Activated naive CD4-positive, alpha-beta T cell treated with anti-CD3 and anti-CD28 coated beads, Interleukin-2, amount 50 U/mL, for 72 hours (primary cell): ENCODE results near the gene GTSE1. TPM values are rescaled to one million over a fixed set of nuclear protein-coding genes. Genes with fewer than 3 reads are reported as not detected.
"Not testable (repeated sequence)": the region's sequence is repeated elsewhere in the genome, so short reads cannot be mapped to it uniquely, and the experiment has no call there.

ENCODE experiments used
- ATAC-seq, 2 donors: fragments of 150-1000 bp; cut with Tn5 transposase; 2 replicates each; pipeline ENCODE4 v1.10.0; 2021; ENCODE audit warnings: mild to moderate bottlenecking in 2 of 2, moderate library complexity in 2 of 2
- DNase-seq, 2 donors: peaks; one replicate each; pipeline ENCODE4 v3.0.0; 2021 to 2022; ENCODE audit warnings: low spot score in 2 of 2
- H3K27ac Mint-ChIP-seq, 2 donors: one replicate each; pipeline ENCODE4 v1.8.0; 2022; ENCODE audit warnings: mild to moderate bottlenecking in 2 of 2, mixed read lengths in 2 of 2
- H3K36me3 Mint-ChIP-seq, 2 donors: one replicate each; pipeline ENCODE4 v1.8.0; 2022; ENCODE audit warnings: mixed read lengths in 2 of 2
- H3K9me3 Mint-ChIP-seq, 2 donors: one replicate each; pipeline ENCODE4 v1.8.0; 2022; ENCODE audit warnings: mixed read lengths in 2 of 2
- total RNA-seq, 2 donors: library from RNA; stranded (reverse); gene quantifications; one replicate each; pipeline ENCODE4 v1.2.3, GENCODE V29; 2022

Gene GTSE1, protein sequence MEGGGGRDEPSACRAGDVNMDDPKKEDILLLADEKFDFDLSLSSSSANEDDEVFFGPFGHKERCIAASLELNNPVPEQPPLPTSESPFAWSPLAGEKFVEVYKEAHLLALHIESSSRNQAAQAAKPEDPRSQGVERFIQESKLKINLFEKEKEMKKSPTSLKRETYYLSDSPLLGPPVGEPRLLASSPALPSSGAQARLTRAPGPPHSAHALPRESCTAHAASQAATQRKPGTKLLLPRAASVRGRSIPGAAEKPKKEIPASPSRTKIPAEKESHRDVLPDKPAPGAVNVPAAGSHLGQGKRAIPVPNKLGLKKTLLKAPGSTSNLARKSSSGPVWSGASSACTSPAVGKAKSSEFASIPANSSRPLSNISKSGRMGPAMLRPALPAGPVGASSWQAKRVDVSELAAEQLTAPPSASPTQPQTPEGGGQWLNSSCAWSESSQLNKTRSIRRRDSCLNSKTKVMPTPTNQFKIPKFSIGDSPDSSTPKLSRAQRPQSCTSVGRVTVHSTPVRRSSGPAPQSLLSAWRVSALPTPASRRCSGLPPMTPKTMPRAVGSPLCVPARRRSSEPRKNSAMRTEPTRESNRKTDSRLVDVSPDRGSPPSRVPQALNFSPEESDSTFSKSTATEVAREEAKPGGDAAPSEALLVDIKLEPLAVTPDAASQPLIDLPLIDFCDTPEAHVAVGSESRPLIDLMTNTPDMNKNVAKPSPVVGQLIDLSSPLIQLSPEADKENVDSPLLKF
- total RNA-seq, result 10 to 100 TPM; 53.1 to 56.1 TPM

DNA sequence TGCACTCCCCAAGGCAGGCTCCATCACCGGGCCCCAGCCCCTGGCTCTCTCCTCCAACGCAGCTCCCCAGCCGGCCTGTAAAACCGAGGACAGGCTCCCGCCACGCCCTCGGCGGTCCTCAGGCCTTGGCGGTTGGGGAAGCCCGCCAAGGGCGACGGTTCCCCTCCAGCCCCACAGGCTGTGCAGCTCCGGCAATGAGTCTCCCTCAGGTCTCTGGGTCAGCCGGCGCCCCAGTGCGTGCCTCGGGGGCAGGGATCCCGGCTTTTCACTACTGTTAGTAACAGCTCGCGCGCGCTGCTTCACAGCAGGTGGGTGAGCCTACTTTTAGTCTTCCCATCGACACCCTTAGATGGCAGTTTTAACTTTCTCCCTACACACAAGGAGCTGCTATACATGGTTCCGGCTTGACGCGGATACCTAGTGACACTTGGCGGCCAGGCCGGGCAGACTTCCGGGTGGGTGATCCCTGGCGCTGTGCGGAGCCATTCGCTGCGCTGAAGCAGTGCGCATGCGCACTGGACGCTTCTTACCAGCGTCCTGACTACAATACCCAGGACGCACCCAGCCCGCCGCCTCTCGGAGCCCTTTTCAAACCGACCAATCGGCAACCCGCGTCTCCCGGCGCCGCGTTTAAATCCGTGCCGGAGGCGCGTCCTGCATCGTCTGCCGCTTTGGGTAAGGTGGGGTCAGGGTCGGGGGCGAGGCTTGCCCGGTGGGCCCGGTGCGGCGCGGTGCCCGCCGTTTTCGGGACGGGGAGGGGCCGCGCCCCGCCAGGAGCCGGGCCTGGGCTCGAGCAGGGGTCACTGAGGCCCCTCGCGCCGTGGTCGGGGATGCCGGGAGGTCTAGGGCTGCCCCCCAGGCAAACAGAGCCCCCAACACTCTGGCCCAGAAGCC lies at the start of gene GTSE1:
GTSE1 (plus strand) TSS at position 614 of the 894 bp plus-strand sequence. CDS start 531 bp downstream, outside the sequence.
- Mint-ChIP-seq H3K9me3 (no peaks in the 10 kb centered on the region), H3K36me3 (peaks cover 43 to 45% of the 10 kb centered on the region in 2 donors), H3K27ac (peak within 1 kb of the TSS; percentile 90 to 98)
- ATAC-seq (peak; percentile 97 to 98), DNase-seq (peak; percentile 94 to 97)

DNA sequence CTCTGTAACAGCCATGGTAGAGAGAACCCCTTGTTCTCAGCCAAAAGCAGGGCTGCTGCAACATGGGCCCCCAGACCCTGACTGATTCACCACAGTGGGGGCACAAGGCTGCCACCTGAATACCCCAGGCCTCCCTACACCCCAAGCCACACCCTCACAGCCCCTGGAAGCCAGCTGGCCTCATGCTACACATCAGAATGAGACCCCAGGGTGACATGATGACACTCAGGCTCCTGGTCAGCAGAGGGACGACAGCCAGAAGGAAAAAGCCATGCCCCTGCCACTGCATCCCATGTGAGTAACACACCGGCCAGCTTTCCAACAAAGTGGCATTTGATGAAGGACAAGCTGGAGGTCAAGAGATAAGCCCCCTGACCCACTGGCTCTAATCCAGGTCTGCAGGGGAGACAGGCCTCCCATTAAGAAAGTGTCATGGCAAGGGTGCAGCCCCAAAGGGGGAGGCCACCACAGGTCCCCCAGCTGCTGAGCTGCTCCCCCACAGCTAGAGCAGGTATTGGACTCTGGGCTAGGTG lies 49.2 kb upstream of the GTSE1 start:
- H3K9me3 Mint-ChIP-seq, result no peaks in the 10 kb centered on the region
- H3K27ac Mint-ChIP-seq, result no peak overlapping the region
- DNase-seq, result no peak
- ATAC-seq, result no peak
- peaks cover 8 to 10% of the 10 kb centered on the region in 2 donors for H3K36me3 Mint-ChIP-seq

DNA sequence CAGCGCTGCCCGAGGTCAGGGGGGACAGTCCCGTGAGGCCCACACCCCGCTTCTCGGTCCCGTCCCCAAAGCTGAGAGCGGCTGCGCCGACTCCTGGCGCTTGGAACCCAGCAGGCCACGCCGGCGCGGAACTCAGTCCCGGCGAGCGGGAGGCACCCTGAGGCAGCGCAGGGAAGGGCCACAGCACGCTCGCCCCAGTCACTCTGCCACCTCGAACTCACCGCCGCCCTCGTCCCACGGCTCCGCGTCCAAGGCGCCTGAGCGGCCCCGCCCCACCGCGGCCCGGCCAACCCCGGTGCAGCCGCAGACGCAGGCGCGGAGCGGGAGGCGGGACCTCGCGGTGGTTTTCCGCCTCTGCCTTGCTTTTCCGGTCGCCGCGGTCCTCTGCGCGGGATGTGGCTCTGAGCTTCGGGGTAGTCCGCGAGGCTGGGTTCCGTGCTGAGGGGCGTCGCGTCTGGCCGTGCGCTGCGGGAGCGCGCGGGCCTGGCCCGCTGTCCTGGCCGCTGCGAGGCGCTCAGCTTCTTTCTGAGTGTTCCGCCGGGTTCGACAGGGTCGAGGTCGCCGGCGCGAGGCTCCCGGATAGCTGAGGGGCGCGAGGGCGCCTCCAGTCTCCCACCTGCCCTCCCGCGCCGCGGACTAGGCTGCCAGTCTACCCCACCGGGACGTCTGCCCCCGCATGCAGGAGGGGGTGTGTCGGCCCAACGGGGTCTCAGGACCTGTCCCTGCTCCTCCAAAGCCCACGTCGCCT lies 46.5 kb upstream of the GTSE1 start, which contains the start of gene CDPF1:
CDPF1 (minus strand) TSS at position 259 of the 748 bp plus-strand sequence. CDS start 2,009 bp downstream, outside the sequence.
- Mint-ChIP-seq H3K27ac (peak within 1 kb of the TSS; percentile 89 to 91), H3K36me3 (peaks cover 16% of the 10 kb centered on the region in 2 donors), H3K9me3 (no peaks in the 10 kb centered on the region)
- ATAC-seq (peak; percentile 95 to 96), DNase-seq (peak; percentile 92 to 94)

DNA sequence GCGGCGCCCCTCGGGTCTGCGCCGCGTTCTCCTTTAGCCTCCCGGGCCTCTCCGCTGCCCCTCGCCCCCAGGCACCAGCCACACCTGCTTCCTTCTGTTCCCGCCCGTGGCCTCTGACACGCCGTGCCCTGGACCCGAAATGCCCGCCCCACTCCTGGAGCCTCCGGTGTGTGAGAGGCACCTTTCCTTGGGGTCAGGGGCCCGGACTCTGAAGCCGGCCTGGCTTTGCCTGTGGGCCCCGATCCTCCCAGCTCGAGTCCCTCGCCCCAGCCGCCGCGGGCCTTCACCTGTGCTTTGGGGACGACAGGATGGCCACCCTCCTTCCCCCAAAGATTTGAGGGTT lies 45.9 kb upstream of the GTSE1 start:
- Mint-ChIP-seq H3K27ac (peak overlapping the region; percentile 89 to 91), H3K9me3 (no peaks in the 10 kb centered on the region), H3K36me3 (peaks cover 16% of the 10 kb centered on the region in 2 donors)
- ATAC-seq (peak in 1 of 2 donors; percentile 1), DNase-seq (no peak)

DNA sequence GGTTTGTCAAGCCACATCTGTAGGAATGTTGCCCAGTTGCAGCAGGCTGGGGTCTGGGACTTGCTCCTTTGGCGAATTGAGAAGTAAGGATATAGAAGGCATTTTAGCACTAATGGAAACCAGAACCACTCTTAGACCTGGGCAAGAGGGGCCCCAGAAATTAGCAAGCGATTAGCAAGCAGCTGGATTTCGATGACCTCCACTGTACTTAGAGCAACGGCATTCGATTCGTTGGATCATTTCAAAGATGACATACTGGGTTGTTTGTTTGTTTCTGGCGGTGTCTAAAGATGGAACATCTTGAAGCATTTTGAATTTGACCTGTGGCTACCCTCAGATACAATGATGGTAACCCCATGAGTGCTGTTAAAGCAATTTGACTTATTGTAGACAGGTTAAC lies 45.4 kb upstream of the GTSE1 start:
- ATAC-seq, result no peak
- DNase-seq, result no peak
- Mint-ChIP-seq H3K36me3 (peaks cover 16% of the 10 kb centered on the region in 2 donors), H3K9me3 (no peaks in the 10 kb centered on the region), H3K27ac (peak overlapping the region; percentile 89 to 91)

DNA sequence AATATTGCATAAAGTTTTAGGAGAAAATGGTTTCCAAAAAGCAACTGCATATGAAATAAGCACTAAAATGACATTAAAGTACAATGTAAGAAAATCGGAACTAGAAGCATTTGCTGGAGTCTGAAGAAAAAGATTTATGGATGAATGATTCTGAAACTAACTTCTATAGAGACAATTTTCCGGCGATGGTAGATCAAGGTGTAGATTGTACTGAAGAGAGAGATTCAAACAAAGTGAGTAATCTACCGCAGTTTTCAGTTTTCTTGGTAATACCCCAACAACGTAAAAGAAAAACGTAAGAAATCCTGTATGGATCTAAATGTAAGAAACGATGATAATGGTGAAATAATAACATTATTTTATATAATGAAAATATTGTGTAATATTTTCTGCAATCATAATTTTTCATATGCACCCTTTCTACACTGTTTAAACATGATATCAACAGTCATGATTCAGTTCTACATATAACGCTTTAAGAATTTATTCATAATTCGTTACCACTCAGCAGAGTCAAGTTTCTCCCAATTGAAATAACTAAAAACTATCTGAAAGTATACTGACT lies 44.8 kb upstream of the GTSE1 start:
- no peaks in the 10 kb centered on the region for H3K9me3 Mint-ChIP-seq
- no peak for ATAC-seq
- H3K27ac Mint-ChIP-seq, result peak overlapping the region in 1 of 2 donors; percentile 91

DNA sequence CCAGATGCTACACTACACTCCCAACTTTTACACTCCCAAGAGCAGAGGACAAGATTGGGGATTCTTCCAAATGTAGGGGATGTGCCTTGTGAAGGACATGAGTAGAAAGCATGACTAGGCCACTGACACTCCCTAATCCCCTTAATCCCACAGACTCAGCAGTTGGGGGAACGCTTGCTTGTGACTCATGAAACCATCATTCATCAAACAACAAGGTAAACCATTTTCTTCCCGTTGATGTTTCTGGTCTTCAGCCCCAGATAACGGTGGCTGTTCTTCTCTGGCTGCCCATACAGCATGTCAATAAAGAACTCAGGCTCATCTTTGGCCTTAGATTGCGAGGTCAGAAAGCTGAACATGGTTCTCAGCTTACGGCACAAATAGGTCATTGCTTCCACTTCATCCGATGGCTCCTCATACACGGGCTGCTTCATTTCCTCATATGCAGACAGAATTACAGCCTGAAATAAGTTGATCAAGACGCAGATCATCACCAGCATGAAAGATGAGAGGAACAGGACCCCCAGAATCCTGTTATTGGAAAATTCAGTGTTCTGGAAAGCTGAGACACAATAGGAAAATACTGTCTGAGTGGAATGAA lies 40.2 kb upstream of the GTSE1 start:
- Mint-ChIP-seq H3K9me3 (no peaks in the 10 kb centered on the region), H3K27ac (no peak overlapping the region), H3K36me3 (peaks cover 11 to 14% of the 10 kb centered on the region in 2 donors)
- no peak for ATAC-seq
- no peak for DNase-seq

More for the DNA sequence above, 44.8 kb upstream of the GTSE1 start:
- peaks cover 16% of the 10 kb centered on the region in 2 donors for H3K36me3 Mint-ChIP-seq
- DNase-seq, result no peak

DNA sequence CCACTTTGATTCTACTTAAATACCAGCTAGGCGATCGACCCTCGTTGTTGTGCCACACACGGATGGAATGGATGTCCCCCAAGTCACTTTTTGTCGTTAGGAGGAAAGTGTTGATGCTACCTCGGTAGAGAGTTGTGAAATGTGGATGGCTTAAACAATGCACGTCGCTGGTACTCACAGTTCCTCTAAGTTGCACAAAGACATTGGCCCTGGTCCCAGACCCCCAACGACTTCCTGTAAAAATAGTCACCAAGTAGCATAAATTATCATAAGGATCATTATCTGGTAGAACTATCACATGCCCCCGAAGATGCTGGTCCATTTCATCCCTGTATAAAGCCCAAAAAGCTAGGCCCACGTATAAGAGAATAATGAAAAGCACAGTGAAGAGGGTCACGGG lies 37.3 kb upstream of the GTSE1 start:
- DNase-seq, result no peak
- no peak overlapping the region for H3K27ac Mint-ChIP-seq
- peaks cover 13 to 29% of the 10 kb centered on the region in 2 donors for H3K36me3 Mint-ChIP-seq
- ATAC-seq, result no peak
- H3K9me3 Mint-ChIP-seq, result no peaks in the 10 kb centered on the region

DNA sequence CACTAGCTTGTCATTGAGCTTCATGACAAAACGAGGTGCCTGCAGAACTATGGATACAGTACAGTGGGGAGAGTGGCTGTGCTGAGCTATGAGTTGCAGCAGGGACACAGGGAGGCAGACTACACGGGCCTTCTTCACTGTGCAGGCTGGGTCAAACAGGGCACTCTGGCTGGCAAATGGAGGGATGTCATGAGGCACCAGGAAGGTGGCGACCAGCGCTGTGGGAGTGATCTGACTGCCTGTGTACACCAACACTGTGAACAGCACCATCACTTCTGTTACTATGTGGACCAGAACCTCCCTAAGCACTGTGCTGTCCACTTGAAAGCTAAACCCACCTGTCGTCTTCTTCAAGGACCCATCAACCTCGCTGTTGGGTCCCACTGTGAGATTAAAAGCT lies 36.6 kb upstream of the GTSE1 start:
- Mint-ChIP-seq H3K36me3 (peaks cover 11 to 30% of the 10 kb centered on the region in 2 donors), H3K9me3 (no peaks in the 10 kb centered on the region), H3K27ac (no peak overlapping the region)
- DNase-seq (peak in 1 of 2 donors; percentile 21), ATAC-seq (no peak)

DNA sequence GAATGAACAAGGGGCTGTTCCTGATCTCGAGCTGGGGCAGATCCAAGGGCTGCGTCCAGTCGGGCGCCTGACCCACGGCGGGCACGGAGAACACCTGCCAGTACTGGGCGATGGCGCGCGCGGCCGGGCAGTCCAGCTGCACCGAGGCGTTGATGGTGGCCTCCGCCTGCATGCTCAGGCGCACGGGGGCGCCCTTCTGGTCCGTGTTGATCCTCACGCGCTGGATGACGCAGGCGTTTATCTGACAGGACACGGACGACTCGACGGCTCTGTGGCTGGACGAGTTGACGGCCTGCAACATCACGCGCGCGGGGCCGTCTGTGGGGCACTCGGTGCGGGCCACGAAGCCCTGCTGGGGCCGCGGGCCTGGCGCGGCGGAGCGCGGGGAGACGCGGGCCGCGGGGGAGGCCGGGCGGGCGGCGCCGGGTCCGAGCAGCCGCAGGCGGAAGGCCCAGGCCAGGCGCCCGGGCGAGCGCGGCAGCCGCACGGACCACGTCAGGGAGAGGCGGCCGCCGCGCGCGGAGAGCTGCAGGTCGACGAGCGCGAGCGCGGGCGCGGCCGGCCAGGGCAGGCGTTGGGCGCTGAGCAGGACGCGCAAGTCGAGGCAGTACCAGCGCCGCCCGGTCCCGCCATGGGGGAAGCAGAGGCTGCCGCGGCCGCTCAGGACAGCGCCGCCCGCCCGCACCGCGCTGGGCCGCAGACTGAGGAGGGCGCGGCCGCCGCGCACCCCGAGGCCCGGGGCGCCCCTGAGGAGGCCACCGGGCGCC lies 34.0 kb upstream of the GTSE1 start:
- DNase-seq (peak; percentile 45 to 55), ATAC-seq (peak; percentile 79 to 82)
- Mint-ChIP-seq H3K36me3 (peaks cover 30 to 31% of the 10 kb centered on the region in 2 donors), H3K9me3 (peaks cover 0 to 8% of the 10 kb centered on the region in 2 donors), H3K27ac (no peak overlapping the region)

DNA sequence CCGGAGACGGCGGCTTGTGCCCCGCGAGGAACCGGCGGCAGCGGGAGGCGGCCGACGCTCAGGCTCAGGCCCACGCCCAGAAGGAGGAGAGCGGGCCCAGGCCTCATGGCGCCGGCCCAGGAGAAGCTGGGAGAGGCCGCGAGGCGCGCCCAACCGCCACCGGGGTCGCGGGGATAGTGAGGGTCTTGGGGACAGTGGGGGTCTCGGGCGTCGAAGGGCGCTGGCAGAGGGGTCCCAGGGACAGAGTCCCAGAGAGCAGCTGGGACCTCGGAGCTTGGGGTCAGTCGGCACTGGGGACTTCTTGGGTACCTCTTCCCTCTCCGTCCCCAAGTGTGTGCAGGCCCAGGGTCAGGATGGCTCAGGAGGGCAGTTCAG lies 33.5 kb upstream of the GTSE1 start, which contains the start of gene PKDREJ:
PKDREJ (minus strand) TSS at position 128 of the 375 bp plus-strand sequence; CDS start at position 107, 21 bp downstream.
- ATAC-seq, result no peak
- DNase-seq, result peak in 1 of 2 donors; percentile 44
- H3K9me3 Mint-ChIP-seq, result peaks cover 0 to 8% of the 10 kb centered on the region in 2 donors
- H3K36me3 Mint-ChIP-seq, result peaks cover 30 to 31% of the 10 kb centered on the region in 2 donors
- no peak within 1 kb of the TSS for H3K27ac Mint-ChIP-seq

DNA sequence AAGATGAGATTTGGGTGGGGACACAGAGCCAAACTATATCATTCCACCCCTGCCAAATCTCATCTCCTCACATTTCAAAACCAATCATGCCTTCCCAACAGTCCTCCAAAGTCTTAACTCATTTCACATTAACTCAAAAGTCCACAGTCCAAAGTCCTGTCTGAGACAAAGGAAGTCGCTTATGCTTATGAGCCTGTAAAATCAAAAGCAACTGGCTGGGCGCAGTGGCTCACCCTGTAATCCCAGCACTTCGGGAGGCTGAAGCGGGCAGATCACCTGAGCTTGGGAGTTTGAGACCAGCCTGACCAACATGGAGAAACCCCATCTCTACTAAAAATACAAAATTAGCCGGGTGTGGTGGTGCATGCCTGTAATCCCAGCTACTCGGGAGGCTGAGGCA lies 32.1 kb upstream of the GTSE1 start:
- peak in 1 of 2 donors; percentile 18 for DNase-seq
- H3K9me3 Mint-ChIP-seq, ATAC-seq, H3K27ac Mint-ChIP-seq: not testable (repeated sequence)
- H3K36me3 Mint-ChIP-seq, result peaks cover 30 to 31% of the 10 kb centered on the region in 2 donors

DNA sequence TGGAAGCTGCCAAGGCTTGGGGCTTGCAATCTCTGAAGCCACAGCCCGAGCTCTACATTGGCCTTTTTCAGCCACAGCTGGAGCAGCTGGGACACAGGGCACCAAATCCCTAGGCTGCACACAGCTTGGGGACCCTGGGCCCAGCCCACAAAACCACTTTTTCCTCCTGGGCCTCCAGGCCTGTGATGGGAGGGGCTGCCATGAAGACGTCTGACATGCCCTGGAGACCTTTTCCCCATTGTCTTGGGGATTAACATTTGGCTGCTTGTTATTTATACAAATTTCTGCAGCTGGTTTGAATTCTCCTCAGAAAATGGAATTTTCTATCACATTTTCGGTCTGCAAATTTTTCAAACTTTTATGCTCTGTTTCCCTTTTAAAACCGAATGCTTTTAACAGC lies 31.0 kb upstream of the GTSE1 start:
- DNase-seq, result peak in 1 of 2 donors; percentile 4
- ATAC-seq, H3K27ac Mint-ChIP-seq, H3K9me3 Mint-ChIP-seq: not testable (repeated sequence)
- peaks cover 30 to 31% of the 10 kb centered on the region in 2 donors for H3K36me3 Mint-ChIP-seq
